ENCODE measurements around the gene HECTD4.
"Not testable (repeated sequence)": the region's sequence is repeated elsewhere in the genome, so short reads cannot be mapped to it uniquely, and the experiment has no call there.

HECTD4 gene

DNA sequence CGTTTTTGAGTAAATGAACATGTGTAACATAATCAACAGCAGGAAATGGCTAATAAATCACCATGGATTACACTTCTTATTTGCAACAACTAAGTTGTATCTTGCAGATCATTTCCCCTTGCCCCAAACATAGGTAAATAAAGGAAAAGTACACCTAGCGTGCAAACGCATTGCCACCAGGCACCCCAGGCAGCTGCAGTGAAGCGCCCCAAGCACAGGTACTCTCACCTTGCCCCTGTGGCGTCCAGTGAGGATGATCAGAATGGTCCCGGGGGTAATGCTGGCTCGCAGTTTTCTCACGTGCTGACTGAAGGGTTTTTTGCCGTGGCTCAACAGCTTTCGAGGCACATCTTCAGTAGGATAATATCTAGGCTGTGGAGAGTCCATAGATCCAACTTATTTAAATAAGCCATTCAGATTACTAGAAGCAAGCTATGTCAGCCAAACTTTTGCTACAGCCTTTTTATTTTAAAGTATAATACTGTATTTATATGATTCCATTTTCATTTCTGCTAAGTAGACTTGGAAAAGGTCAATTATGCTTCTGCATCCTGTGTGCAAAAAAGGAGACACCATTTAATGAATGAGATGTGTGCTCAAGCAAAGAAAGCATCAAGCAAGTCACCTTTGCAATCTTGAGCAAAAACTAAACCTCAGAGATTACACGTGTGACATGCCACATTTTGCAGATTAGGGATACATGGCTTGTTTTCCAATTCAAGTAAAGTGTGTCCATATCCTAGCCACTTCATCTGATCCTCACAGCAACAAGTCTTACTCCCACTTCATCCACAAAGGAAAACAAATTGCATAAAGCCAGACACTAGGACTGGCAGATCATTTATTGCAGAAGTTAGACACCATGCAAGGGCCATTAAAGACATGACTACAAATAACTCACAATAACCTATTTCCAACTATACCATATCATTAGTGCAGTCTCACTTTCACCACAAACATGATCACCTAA is 24.6 kb upstream of the HECTD4 start:
- DNase-seq = no peak

DNA sequence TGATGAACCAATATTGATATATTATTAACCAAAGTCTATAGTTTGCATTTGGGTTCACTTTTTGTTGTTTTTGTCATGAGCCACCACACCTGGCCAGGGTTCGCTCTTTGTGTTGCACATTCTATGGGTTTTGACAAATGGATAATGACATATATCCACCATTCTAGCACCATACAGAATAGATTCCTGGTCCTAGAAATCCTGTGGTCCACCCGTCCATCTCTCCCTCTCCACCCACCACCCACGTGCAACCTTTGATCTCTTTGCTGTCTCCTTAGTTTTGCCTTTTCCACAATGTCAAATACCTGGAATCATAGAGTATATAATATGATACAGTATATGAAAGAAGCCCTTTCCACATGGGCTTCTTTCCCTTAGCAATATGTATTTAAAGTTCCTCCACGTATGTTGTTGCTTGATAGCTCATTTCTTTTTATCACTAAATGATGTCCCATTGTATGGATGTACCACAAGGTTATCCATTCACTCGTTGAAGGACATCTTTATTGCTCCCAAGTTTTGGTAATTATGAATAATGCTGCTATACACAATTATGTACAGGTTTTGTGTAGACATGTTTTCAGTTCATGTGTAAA is 19.8 kb upstream of the HECTD4 start:
- DNase-seq = no peak

DNA sequence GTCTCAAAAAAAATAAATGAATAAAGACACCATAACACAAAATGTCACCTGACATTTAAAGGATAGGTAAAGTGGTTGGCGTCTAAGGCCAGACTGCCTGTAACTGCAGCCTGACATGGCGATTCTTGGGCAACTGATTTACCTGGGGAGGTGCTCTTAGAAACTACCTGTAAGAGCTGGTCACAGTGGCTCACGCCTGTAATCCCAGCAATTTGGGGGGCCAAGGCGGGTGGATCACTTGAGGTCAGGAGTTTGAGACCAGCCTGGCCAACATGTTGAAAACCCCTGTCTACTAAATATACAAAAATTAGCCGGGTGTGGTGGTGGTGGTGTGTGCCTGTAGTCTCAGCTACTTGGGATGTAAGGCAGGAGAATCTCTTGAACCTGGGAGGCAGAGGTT is 18.8 kb upstream of the HECTD4 start:
- DNase-seq = no peak

DNA sequence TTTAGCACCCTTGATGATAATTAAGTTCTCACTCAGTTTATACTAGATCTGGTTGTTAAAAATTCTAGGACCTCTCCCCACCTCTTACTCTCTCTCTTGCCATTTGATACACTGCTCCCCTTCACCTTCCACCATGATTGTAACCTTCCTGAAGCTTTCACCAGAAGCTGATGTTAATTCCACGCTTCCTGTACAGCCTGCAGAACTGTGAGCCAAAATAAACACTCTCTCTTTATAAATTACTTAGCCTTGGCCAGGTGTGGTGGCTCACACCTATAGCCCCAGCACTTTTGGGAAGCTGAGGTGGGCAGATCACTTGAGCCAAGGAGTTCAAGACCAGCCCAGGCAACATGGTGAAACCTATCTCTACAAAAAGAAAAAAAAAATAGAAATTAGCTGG is 11.1 kb upstream of the HECTD4 start:
- DNase-seq = no peak

DNA sequence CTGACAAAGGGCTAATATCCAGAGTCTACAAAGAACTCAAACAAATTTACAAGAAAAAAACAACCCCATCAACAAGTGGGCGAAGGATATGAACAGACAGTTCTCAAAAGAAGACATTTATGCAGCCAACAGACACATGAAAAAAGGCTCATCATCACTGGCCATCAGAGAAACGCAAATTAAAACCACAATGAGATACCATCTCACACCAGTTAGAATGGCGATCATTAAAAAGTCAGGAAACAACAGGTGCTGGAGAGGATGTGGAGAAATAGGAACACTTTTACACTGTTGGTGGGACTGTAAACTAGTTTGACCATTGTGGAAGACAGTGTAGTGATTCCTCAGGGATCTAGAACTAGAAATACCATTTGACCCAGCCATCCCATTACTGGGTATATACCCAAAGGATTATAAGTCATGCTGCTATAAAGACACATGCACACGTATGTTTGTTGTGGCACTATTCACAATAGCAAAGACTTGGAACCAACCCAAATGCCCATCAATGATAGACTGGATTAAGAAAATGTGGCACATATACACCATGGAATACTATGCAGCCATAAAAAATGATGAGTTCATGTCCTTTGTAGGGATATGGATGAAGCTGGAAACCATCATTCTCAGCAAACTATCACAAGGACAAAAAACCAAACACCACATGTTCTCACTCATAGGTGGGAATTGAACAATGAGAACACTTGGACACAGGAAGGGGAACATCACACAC is 7.9 kb upstream of the HECTD4 start:
- DNase-seq = not testable (repeated sequence)

DNA sequence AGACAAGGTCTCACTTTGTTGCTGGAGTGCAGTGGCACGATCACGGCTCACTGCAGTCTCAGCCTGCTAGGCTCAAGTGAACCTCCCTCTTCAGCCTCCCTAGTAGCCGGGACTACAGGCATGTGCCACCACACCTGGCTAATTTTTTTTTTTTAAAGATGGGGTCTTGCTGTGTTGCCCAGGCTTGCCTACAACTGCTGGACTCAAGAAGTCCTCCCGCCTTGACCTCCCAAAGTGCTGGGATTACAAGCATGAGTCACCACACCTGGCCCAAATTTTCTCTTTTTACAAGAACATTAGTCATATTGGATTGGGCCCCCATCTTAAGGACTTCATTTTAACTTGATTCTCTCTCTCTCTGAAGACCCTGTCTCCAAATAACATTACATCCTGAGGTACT is 7.0 kb upstream of the HECTD4 start:
- DNase-seq = no peak

DNA sequence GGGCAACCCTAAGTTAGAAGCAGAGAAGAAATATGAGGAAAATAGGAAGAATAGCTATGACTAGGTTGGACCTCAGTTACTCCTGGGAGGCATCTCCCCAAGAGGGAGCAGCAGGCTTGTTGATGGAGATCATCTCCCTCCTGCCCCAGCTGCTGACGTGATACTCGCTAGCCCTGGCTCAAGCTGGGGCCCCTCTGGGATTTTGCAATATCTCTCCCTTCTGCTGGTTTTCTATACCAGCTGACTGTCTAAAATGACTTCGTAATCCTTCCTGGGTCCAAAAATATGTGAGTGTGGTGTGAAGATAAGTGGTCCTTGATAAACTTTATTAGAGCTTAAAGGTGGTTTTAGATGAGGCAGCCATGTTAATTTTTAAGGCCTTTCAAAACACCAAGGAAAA is 4.5 kb upstream of the HECTD4 start:
- DNase-seq = no peak

DNA sequence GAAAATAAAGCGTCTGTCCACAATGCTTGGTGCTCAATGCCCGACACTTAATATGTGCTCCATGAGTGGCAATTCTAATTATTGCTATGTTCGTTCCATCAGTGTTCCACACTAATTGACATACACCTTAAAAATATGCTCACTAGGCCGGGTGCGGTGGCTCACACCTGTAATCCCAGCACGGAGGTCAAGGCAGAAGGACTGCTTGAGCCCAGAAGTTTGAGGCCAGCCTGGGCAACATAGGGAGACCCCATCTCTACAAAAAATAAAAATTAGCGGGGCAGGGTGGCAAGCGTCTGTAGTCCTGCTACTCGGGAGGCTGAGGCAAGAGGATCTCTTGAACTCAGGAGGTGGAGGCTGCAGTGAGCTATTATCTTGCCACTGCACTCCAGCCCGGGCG is 635 bp upstream of the HECTD4 start:
- no peak for DNase-seq

DNA sequence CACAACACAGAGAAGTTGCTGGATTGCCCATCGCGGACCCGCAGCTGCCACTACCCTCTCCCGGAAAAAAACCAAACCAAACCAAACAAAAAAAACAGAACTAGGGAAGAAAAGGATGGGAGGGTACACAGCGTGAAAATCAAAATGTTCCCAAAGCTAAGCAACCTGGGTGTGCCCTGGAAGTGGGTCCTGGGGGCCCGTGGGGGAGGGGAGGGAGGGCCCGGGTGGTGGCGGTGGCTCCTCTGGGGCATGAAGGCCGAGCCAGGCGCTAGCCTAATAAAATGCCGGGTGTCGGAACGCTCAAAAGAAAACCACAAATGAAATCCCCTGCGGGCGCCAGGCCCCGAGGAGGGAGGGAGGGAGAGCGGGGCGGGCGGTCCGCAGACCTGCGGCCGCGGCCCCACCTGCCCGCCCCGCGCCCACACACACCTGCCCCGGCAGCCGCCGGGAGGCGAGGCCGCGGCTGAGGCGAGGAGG is 787 bp downstream of the HECTD4 start:
- DNase-seq = peak; percentile 35

DNA sequence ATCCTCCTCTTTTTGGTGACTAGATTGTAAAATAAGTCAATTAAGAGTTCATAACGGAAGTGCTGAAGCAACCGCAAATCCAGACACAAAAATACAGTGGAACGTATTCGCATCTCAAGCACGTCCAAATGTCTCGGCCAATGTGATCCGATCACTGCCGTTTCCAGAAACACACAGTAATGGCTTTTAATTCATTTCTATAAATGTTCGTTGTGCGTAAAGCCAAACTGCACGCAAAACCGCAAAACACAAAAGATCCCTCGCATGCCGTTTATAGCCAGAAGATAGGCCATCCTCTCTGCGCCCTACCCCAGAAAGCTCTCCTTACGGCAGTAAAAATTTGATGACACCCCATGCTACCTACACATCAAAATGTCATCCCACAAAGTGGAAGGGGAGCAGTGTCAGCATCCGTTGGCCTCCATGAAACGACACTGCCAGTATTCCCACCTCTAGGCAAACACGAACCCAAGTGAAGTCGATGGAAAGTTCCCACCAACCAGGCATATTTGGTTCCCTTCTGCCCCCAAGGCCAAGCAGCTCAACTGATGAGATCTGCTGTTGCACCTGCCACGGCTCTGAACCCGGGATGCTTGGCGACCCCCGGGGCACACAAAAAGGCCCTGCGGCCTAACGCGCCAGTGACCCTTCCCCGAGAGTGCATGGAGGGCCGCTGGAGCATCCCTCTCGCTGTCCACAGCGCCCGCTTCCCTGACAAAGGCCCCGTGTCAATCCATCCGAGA is 1.4 kb downstream of the HECTD4 start:
- DNase-seq = no peak

DNA sequence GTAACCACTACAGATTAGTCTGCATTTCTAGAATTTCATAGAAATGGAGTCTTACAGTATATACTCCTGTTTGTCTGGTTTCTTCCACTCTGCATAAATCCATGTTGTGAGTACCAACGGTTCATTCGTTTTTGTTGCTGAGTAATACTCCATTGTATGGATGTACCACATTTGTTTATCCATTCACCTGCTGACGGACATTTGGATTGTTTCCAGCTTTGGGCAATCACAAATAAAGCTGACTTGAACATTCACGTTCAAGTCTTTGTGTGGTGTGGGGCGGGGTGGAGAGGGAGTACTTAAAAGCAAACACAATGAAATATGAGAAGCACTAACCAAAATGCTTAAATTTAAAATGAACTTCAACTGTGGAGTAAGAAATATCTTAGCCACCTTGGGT is 7.1 kb downstream of the HECTD4 start:
- DNase-seq = no peak

DNA sequence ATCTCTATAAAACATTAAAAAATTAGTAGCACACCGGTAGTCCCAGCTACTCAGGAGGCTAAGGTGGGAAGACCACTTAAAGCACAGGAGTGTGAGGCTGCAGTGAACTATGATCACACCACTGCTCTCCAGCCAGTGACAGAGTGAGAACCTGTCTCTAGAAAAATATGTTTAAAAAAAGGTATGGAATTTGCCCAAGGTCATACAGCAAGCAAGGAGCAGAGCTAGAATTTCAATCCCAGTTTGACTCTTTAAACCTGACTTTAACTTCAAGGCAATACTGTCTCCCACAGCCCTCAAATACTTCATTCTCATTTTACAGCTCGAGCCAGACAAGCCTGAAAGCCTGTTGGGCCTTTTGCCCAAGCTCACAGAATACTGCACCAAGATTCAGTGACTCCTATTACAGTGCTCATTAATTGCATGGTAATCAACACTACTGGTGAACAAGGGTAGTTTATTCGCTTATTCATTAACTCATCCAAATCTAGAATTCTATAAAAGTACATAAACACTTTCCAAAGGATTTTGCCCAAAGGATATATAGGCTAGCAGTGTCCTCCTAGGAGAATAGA is 8.0 kb downstream of the HECTD4 start:
- no peak for DNase-seq

DNA sequence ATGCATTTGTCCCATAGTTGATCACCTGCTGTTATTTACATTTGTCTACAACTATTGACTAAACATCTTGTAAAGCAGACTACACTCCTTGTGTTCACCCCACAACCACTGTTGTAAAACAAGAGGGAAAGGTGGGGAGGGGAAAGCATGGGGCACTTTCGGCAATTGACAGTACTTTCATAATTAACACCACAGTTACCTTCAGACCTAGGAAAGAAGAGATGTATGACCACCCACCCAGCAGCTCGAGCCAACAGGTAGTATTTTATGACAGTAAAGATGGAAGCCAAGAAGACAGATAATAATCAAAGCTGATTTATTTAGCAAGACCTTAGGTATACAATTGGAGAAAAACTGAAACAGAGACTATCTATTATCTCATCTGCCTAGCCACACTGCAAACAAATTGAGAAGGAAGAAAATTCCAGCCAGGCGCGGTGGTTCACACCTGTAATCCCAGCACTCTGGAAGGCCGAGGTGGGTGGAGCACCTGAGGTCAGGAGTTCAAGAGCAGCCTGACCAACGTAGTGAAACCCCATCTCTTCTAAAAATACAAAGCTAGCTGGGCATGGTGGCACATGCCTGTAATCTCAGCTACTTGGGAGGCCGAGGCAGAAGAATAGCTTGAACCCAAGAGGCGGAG is 11.2 kb downstream of the HECTD4 start:
- no peak for DNase-seq

DNA sequence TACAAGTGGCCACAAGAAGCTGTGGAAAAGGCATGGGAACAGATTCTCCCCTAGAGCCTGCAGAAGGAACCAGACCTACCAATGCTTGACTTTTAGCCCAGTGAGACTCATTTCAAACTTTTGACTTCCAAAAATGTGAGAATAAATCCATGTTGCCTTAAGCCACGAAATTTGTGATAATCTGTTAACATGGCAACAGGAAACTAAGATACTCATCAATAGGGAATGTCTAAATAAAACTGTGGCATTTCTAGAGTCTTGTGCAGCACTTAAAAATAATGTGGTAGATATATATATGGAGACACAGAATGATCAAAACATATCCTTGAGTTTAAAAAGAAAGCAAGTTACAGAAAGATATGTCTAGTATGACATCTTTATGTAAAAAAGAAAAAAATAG is 12.0 kb downstream of the HECTD4 start:
- DNase-seq = no peak

DNA sequence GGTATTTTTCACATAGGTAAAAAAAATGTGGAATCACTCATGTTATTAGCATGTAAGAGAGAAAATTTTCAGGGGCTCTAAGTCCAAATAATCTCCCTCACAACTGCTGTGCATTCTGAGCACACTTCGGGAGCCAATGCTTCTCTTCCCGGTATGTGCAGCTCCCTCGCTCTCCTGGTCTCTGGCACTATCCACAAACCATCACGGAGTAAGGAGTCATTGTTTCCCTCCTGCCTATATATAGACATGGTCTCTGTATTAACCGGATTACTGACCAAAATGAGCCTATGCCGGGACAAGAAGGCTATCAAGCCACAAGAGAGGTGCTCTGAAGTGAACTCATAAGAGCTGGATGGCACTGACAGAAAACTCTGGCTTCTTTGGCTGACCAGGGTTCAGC is 13.4 kb downstream of the HECTD4 start:
- DNase-seq = no peak

DNA sequence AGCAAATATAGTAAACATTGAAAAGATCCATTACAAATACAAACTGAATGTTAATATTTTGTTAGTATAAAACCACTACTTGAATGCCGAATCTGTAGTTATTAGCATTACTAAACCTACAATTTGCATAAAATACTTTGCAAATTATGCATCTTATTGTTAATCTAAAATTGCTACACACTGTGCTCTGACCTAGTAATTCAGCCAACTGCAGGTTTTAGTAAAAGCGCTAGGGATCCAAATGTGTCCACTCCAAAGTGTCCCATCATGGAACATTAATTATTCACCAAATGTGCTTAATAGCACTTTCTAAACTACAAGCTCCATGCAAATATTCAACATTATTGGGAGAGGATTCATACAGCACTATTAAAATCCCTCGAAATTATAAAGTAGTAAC is 14.3 kb downstream of the HECTD4 start:
- no peak for DNase-seq

DNA sequence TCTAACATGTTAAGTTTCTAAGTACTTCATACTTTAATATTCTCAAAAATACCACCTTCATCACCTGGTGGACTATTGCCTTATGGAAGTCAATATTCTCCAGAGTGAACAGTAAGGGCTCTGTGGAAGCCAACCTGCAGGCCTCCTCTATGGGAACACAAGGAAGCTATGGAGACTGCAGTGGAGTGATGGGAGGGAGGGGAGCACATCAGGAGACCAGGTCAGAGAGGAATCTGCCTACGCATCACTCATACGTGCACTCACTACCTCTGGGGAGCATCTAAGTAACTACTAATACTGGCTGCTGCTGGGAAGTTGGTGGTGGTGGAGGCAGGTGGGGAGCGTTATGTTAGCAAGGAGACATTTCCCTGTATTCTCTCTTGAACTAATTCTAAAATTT is 19.9 kb downstream of the HECTD4 start:
- DNase-seq = no peak

DNA sequence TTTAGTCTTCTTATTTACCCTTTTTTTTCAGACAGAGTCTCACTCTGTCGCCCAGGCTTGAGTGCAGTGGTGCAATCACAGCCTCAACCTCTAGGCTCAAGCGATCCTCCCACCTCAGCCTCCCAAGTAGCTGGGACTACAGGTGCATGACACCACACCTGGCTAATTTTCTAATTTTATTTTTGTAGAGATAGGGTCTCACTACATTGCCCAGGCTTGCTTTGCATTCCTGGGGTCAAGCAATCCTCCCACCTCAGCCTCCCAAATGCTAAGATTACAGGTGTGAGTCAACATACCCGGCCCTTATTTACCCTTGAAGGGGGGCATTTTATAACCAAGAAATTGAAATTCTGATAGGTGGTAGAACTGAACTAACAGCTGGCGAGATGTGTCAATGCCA is 21.0 kb downstream of the HECTD4 start:
- no peak for DNase-seq

DNA sequence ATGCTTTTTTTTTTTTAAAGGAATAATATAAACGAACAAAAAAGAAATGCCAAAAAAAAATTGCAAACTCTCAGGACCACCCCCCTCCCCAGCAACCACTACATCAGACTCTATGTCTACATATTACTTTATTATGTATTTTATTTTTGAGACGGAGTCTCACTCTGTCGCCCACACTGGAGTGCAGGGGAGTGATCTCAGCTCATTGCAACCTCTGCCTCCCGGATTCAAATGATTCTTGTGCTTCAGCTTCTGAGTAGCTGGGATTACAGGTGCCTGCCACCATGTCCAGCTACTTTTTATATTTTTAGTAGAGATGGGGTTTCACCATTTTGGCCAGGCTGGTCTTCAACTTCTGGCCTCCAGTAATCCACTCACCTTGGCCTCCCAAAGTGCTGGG is 22.9 kb downstream of the HECTD4 start:
- no peak for DNase-seq

DNA sequence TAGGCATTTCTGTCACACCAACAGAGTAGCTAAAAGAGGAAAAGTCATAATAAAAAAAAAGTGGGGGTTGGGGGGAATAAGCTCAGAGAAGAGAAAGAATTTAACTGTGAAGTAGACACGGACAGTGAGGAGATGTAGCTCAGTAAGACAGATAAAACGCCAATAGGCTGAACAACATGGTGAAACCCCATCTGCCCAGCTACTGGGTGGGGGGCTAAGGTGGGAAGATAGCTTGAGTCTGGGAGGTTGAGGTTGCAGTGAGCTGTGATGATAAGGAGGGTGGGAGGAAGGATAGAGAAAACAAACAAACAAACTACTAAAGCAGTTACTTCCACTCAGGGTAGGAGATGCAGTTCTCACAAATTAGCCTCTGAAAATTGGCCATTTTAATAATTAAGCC is 25.0 kb downstream of the HECTD4 start:
- no peak for DNase-seq

DNA sequence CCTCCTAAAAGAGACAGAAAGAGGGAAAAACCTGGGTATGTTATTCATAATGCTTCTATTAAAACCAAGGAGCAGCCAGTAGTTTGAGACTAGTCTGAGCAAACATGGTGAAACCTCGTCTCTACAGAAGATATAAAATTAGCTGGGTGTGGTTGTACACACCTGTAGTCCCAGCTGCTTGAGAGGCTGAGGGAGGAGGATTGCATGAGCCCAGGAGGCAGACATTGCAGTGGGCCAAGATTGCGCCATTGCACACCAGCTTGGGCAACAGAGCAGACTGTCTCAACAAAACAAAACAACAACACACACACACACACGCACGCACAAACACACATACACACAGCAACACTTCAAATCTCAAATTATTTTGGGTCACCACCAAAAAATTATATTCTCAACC is 27.8 kb downstream of the HECTD4 start:
- no peak for DNase-seq

DNA sequence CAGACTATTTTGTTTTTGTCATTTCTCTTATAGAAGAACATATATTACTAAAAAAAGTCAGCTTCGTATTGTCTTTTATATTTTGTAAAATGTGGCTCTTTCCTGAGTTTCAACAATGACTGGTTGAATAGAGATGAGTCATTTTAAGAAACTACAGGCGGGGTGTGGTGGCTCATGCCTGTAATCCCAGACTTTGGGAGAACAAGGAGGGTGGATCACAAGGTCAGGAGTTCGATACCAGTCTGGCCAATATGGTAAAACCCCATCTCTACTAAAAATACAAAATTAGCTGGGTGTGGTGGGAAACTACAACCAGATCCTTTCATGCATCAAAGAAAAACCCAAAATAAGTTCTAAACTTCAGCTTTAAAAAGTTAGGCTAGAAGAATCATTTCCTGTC is 28.8 kb downstream of the HECTD4 start:
- no peak for DNase-seq

Measured in stimulated activated CD4-positive, alpha-beta T cell treated with anti-CD3 and anti-CD28 coated beads, Interleukin-4, amount 100 ng/mL, for 1 hour (primary cell).